GM12878 (cell line): ENCODE data around the gene TFDP1. TPM values are rescaled to one million over a fixed set of nuclear protein-coding genes. Genes with fewer than 3 reads are reported as not detected.

Experiments
- ATAC-seq: fragments of 200-7000 bp; cut with Tn5 transposase; 3 replicates; pipeline ENCODE4 v1.9.1; 2020; ENCODE audit warnings: mild to moderate bottlenecking, moderate library complexity
- BruUV-seq: library from RNA; stranded (reverse); fragments of 400-500 nt; replicated peaks from 2 replicates; lab custom pipeline; 2021; lab: Mats Ljungman, UMichigan
- CTCF ChIA-PET: fragments of 300-600 bp; sonication (Branson Sonifier 250); formaldehyde crosslinking; extraction: SDS; loops from one replicate; lab custom pipeline; 2021; ENCODE audit warnings: inconsistent platforms; lab: Yijun Ruan, JAX
- POLR2A ChIA-PET: fragments of 350-600 bp; formaldehyde crosslinking; extraction: SDS; loops from one replicate; lab custom pipeline; 2021; ENCODE audit warnings: inconsistent platforms; lab: Charles Lee
- RAD21 ChIA-PET: fragments of 300-600 bp; sonication (Branson Sonifier 250); formaldehyde crosslinking; loops from one replicate; lab custom pipeline; 2023; ENCODE audit warnings: antibody characterized with exemption; ENCODE audit not compliant: unreplicated experiment; lab: Charles Lee
- SMC1A ChIA-PET: fragments of 300-600 bp; sonication (Branson Sonifier 250); formaldehyde crosslinking; loops from one replicate; lab custom pipeline; 2023; ENCODE audit not compliant: unreplicated experiment, uncharacterized antibody; lab: Charles Lee
- DNase-seq: peaks from one replicate; pipeline ENCODE4 v3.0.0-alpha.2; 2011; ENCODE audit warnings: low read depth, low spot score
- FAIRE-seq: peaks from 3 replicates; lab custom pipeline; 2011; peaks lifted over from hg19 to GRCh38; lab: Jason Lieb, UNC
- H2AFZ ChIP-seq: 2 replicates; pipeline ENCODE4 v1.6.0; 2011; ENCODE audit warnings: low read depth, low read length, control low read depth; ENCODE audit not compliant: control insufficient read depth
- H3K27ac ChIP-seq: 2 replicates; pipeline ENCODE4 v1.5.1; 2011; ENCODE audit warnings: control low read depth; ENCODE audit not compliant: control insufficient read depth, insufficient read depth
- H3K27me3 ChIP-seq, 2 experiments: replicated peaks in 1 of 2; 2 replicates each; pipeline versions ENCODE4 v1.6.0 to v1.6.1; 2011; ENCODE audit warnings: low read length in 1 of 2; ENCODE audit not compliant: control insufficient read depth in 2 of 2, insufficient read depth in 2 of 2
- H3K36me3 ChIP-seq, 2 experiments: 2 replicates each; pipeline ENCODE4 v1.5.1; 2011; ENCODE audit warnings: low read length in 1 of 2; ENCODE audit not compliant: control insufficient read depth in 2 of 2, insufficient read depth in 2 of 2
- H3K4me1 ChIP-seq: 2 replicates; pipeline ENCODE4 v1.6.1; 2011; ENCODE audit warnings: mild to moderate bottlenecking, low read length, moderate library complexity, mixed read lengths; ENCODE audit not compliant: control insufficient read depth, insufficient read depth
- H3K4me2 ChIP-seq: 2 replicates; pipeline ENCODE4 v1.6.0; 2011; ENCODE audit warnings: control low read depth; ENCODE audit not compliant: control insufficient read depth, insufficient read depth
- H3K4me3 ChIP-seq: fragments of 200-600 bp; sonication (generic); 2 replicates; pipeline ENCODE4 v1.5.1; 2016
- H3K79me2 ChIP-seq: 2 replicates; pipeline ENCODE4 v1.6.0; 2011; ENCODE audit warnings: low read length; ENCODE audit not compliant: control insufficient read depth, insufficient read depth
- H3K9ac ChIP-seq: 2 replicates; pipeline ENCODE4 v1.8.0; 2011; ENCODE audit warnings: low read length, control low read depth, mixed read lengths; ENCODE audit not compliant: control insufficient read depth, insufficient read depth
- H3K9me3 ChIP-seq: replicated peaks from 3 replicates; pipeline ENCODE4 v1.5.1; 2011; ENCODE audit warnings: mild to moderate bottlenecking, low read length; ENCODE audit not compliant: control insufficient read depth, insufficient read depth
- H4K20me1 ChIP-seq: 2 replicates; pipeline ENCODE4 v1.6.0; 2011; ENCODE audit not compliant: control insufficient read depth, insufficient read depth
- KAT2A ChIP-seq: conservative IDR thresholded peaks from 2 replicates; pipeline ENCODE4 v1.6.1; 2011; ENCODE audit warnings: low read depth, low read length; ENCODE audit not compliant: control insufficient read depth
- WGBS: methylation state at CpG from one replicate; pipeline ENCODE4 v1.1.6; 2016; ENCODE audit warnings: low lambda C conversion rate; ENCODE audit not compliant: insufficient replicate concordance, insufficient coverage; ENCODE audit errors: missing lambda C conversion rate; 5-methylcytosine and 5-hydroxymethylcytosine counted together
- in situ Hi-C: fragments of 300-500 bp; cut with MboI; formaldehyde crosslinking; loops from 9 replicates; pipeline ENCODE4 v1.14.3; 2018; ENCODE audit warnings: mixed read lengths
- intact Hi-C: fragments of 100-400 bp; cut with micrococcal nuclease; formaldehyde crosslinking; loops from one replicate; pipeline ENCODE4 v1.14.2; 2022; ENCODE audit not compliant: unreplicated experiment
- polyA plus RNA-seq, 11 experiments: library from polyadenylated mRNA; depleted of rRNA in 4 of 11; unstranded in 6 of 11; stranded (reverse) in 5 of 11; fragments of >200 nt; fragmentation: Nextera tagmentation in 4 of 11; fragmentation: Illumina TruSeq in 1 of 11; extraction: Ambion mirVana in 4 of 11; extraction: Trizol in 1 of 11; gene quantifications; 1 replicate in 1 of 11; 2 replicates in 10 of 11; pipeline versions ENCODE4 v1.2.1 to v1.2.3, GENCODE V29; 2011 to 2016; ENCODE audit warnings: inconsistent platforms in 2 of 11, missing spikeins in 2 of 11, low read depth in 1 of 11
- total RNA-seq, 4 experiments: library from RNA; depleted of rRNA in 3 of 4; stranded (reverse); fragments of >200 nt in 3 of 4; fragmentation: Illumina TruSeq in 1 of 4; extraction: Trizol in 1 of 4; gene quantifications; 2 replicates each; pipeline versions ENCODE4 v1.2.1 to v1.2.3, GENCODE V29; 2013 to 2021
- TF ChIP-seq, protein P1 (sequence below): fragments of 450-650 bp; IDR thresholded peaks from 2 replicates; pipeline ENCODE4 v1.6.1; 2018; ENCODE audit warnings: borderline replicate concordance, mild to moderate bottlenecking; ENCODE audit not compliant: partially characterized antibody

TFDP1 gene
- total and polyA plus RNA-seq, 10 of the 15 experiments (the other 5 are each of a cell fraction or from before 2014, with no cell fraction given): 37.7 to 254 (median 119) TPM

DNA sequence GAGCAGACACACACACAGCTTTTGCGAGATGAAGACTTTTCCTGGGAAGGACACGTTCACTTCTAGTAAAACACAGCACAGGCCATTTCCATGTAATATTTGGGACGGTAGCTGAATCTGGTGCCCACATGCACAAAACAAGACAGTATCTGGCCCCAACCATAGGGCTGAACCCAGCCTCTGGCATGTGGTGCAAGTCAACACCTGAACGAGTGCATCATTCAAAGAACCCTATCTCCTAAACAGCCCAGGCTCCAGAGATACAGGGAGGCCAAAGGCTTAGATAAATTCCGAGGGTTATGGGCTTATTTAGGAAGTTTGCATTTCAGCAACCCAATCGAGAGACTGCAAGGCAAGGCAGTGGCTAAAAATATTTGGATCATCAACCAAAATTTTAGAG lies 2.7 kb upstream of the TFDP1 start (continued):
- TF ChIP-seq, protein P1, sequence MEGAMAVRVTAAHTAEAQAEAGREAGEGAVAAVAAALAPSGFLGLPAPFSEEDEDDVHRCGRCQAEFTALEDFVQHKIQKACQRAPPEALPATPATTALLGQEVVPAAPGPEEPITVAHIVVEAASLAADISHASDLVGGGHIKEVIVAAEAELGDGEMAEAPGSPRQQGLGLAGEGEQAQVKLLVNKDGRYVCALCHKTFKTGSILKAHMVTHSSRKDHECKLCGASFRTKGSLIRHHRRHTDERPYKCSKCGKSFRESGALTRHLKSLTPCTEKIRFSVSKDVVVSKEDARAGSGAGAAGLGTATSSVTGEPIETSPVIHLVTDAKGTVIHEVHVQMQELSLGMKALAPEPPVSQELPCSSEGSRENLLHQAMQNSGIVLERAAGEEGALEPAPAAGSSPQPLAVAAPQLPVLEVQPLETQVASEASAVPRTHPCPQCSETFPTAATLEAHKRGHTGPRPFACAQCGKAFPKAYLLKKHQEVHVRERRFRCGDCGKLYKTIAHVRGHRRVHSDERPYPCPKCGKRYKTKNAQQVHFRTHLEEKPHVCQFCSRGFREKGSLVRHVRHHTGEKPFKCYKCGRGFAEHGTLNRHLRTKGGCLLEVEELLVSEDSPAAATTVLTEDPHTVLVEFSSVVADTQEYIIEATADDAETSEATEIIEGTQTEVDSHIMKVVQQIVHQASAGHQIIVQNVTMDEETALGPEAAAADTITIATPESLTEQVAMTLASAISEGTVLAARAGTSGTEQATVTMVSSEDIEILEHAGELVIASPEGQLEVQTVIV: no peak

DNA sequence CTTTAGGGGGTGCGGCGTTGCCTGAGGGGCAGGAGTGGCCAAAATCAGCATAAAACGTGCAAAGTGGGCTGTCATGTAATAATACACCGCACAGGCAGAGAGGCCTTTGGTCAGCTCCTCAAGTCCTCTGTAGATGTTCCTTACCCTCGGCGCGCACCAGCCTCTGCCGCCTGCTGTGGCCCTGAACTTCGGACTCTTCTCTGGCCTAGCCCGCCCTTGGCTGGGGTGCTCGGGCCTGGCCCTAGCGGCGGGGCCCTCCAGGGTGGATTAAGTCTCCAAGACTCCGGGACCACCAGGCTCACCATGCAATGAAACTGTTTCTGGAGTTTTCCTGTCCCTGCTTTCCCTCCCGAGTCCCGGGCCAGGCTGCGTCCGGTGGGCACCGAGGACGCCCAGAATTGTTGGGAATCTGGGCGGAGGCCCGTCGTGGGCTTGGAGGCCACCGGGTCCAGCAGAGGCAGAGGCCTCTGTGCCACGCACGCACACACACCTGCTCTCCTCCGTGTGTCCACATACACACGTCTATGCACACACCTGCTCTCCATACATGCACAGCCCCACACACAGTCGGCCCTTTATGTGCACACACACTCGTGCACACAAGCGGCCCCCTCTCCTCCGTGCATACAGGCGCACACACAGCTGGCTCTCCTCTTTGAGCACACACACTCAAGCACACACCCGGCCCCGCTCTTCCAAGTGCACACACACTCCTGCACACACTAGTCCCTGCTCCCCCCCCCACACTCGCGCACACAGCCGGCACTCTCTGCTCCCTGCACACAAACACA lies 1.5 kb upstream of the TFDP1 start:
- Histone ChIP-seq H3K4me3 (no peak overlapping the region), H3K79me2 (peaks cover 29% of the 10 kb centered on the region), H3K36me3 (peaks cover 0 to 1% of the 10 kb centered on the region in 2 experiments; a peak in 2 of 4 replicates), H3K27ac (no peak overlapping the region), H3K4me1 (peaks cover 9% of the 10 kb centered on the region), H4K20me1 (0 out of 2 replicates have a peak, but pooled peaks cover under 1% of the 10 kb centered on the region), H3K4me2 (no peak overlapping the region), H3K27me3 (no peaks in the 10 kb centered on the region), H3K9me3 (no peaks in the 10 kb centered on the region), H2AFZ (no peak overlapping the region), H3K9ac (no peak overlapping the region)
- SMC1A ChIA-PET: no interaction called here
- TF ChIP-seq KAT2A: no peak
- POLR2A ChIA-PET: no interaction called here
- in situ Hi-C loops (no loop called here), intact Hi-C loops (loop anchor here (5.0 to 10.0 kb wide), 2 partner anchors 288 to 376 kb away; partner anchors contain the start of genes CUL4A, LAMP1 and PCID2)
- ATAC-seq (no peak), DNase-seq (no peak), FAIRE-seq (no peak)
- RAD21 ChIA-PET: no interaction called here
- CTCF ChIA-PET: no interaction called here
- 97% methylated on average over 34 of the region's 38 CpGs for WGBS
- no TSS peak for BruUV-seq
